HL-60 (cell line): ENCODE measurements around the gene SCN2A.

Experiments used
- DNase-seq, 2 experiments: peaks; one replicate each; pipeline ENCODE4 v3.0.0-alpha.2; 2010 to 2020; ENCODE audit warnings: low read depth in 1 of 2, low spot score in 1 of 2
- H3K27ac ChIP-seq: fragments of 250-450 bp; sonication (Bioruptor Pico); replicated peaks from 2 replicates; pipeline ENCODE4 v1.5.1; 2020; ENCODE audit warnings: mild to moderate bottlenecking, moderate library complexity
- H3K27me3 ChIP-seq: fragments of 250-450 bp; sonication (Bioruptor Pico); 2 replicates; pipeline ENCODE4 v1.5.1; 2021; ENCODE audit warnings: mild to moderate bottlenecking, moderate library complexity; ENCODE audit not compliant: insufficient read depth, poor library complexity, severe bottlenecking
- H3K4me3 ChIP-seq: replicated peaks from 2 replicates; pipeline ENCODE4 v1.5.1; 2011; ENCODE audit warnings: mild to moderate bottlenecking, control low read depth, low read length; ENCODE audit not compliant: insufficient read depth
- CTCF ChIP-seq: IDR thresholded peaks from one replicate; pipeline ENCODE4 v1.5.1; 2011; ENCODE audit warnings: low read length, control low read depth, inconsistent platforms; ENCODE audit not compliant: insufficient read depth
- GABPA ChIP-seq: IDR thresholded peaks from 2 replicates; pipeline ENCODE4 v1.6.1; 2012; ENCODE audit warnings: low read depth
- POLR2AphosphoS5 ChIP-seq: IDR thresholded peaks from 2 replicates; pipeline ENCODE4 v1.6.1; 2012; ENCODE audit warnings: low read depth
- REST ChIP-seq: IDR thresholded peaks from 2 replicates; pipeline ENCODE4 v1.6.1; 2012; ENCODE audit warnings: low read depth; ENCODE audit not compliant: insufficient replicate concordance
- SPI1 ChIP-seq: IDR thresholded peaks from 2 replicates; pipeline ENCODE4 v1.6.1; 2012; ENCODE audit warnings: low read depth, mild to moderate bottlenecking, borderline replicate concordance

The SCN2A gene

GRCh38 chr2:165407466-165407865 lies 168.3 kb downstream of the SCN2A start:
- TF ChIP-seq GABPA (no peak), REST (no peak), SPI1 (no peak), CTCF (no peak), POLR2AphosphoS5 (no peak)
- Histone ChIP-seq H3K4me3 (no peak overlapping the region), H3K27me3 (peaks cover 2% of the 10 kb centered on the region), H3K27ac (no peak overlapping the region)
- no peak for DNase-seq

DNA sequence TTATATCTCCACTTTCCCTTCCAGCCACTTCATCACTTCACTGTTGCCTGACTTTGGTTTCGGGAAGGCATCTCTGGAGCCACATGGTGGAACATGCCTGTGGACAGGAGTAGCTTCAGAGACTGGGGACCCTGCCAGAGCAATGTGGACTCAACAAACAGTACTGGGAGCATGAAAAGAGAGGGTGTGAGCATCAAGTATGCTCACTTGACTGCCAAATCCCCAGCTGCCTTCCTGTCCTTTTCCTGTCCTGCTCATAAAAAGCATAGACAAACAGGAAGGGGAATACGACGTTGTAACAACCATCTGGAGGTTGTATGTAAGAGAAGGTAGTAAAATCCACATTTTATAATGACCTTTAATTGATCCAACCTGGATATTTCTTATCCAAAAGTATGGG lies 169.0 kb downstream of the SCN2A start:
- DNase-seq: no peak

DNA sequence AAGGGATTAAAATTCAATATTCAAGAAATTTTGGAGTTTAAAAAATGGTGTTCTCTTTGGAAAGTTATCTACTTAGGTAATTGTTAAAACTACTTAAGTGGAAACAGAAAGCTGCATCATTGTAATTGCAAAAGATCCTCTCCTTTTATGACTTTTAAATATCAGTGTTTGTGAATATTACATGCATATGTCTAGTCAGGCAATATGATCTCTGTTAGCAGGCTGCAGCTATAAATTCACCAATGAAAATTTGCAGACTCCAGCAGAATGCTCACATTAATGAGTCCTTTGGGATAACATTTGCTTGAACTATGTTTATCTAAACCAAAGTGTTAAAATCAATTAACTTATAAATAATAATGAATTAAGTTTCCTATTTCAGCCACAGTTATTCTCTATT lies 171.1 kb downstream of the SCN2A start:
- H3K4me3 ChIP-seq: no peak overlapping the region
- H3K27me3 ChIP-seq: peaks cover 2% of the 10 kb centered on the region
- no peak for TF ChIP-seq POLR2AphosphoS5
- TF ChIP-seq REST: no peak
- no peak for TF ChIP-seq GABPA
- TF ChIP-seq SPI1: no peak
- no peak for TF ChIP-seq CTCF
- DNase-seq: no peak
- no peak overlapping the region for H3K27ac ChIP-seq

More for the DNA sequence above, 169.0 kb downstream of the SCN2A start:
- TF ChIP-seq REST (no peak), GABPA (no peak)
- Histone ChIP-seq H3K4me3 (no peak overlapping the region), H3K27me3 (peaks cover 2% of the 10 kb centered on the region), H3K27ac (no peak overlapping the region)

- DNase-seq: no peak
- H3K27ac ChIP-seq: no peak overlapping the region
- TF ChIP-seq CTCF (no peak), GABPA (no peak), POLR2AphosphoS5 (no peak), SPI1 (no peak), REST (no peak)
- H3K4me3 ChIP-seq: no peak overlapping the region
- H3K27me3 ChIP-seq: peaks cover 2% of the 10 kb centered on the region
Observed at GRCh38 chr2:165414187-165414586, 175.0 kb downstream of the SCN2A start.
